K562 (cell line): ENCODE results near the gene PHKB.

Experiments used
- EP300 ChIP-seq: IDR thresholded peaks from 2 replicates; pipeline ENCODE4 v1.6.1; 2012; ENCODE audit warnings: low read length, improper control_type of control experiment
- FIP1L1 ChIP-seq: fragments of 200-400 bp; formaldehyde crosslinking; IDR thresholded peaks from 2 replicates; pipeline ENCODE4 v1.6.1; 2018; ENCODE audit warnings: mild to moderate bottlenecking, low read depth, low read length; ENCODE audit not compliant: poor library complexity, severe bottlenecking
- GTF2F1 ChIP-seq: IDR thresholded peaks from 2 replicates; pipeline ENCODE4 v1.6.1; 2011; ENCODE audit warnings: low read depth, low read length, improper control_type of control experiment
- LARP7 ChIP-seq: fragments of 450-650 bp; IDR thresholded peaks from 2 replicates; pipeline ENCODE4 v1.6.1; 2016
- MEF2A ChIP-seq: IDR thresholded peaks from 2 replicates; pipeline ENCODE4 v1.6.1; 2011; ENCODE audit warnings: low read depth, mild to moderate bottlenecking, low read length, moderate library complexity; ENCODE audit not compliant: control insufficient read depth
- NR2C2 ChIP-seq, 2 experiments: fragments of 200-800 bp in 1 of 2; sonication (Bioruptor generic) in 1 of 2; sonication (generic) in 1 of 2; formaldehyde crosslinking in 1 of 2; IDR thresholded peaks; 2 replicates each; pipeline versions ENCODE4 v1.6.1 to v1.8.0; 2016 to 2022; ENCODE audit warnings: mild to moderate bottlenecking in 1 of 2, missing compliant biosample characterization in 1 of 2, missing genetic modification characterization in 1 of 2, missing genetic modification reagents in 1 of 2
- PHB2 ChIP-seq: fragments of 450-650 bp; IDR thresholded peaks from 2 replicates; pipeline ENCODE4 v1.6.1; 2017; ENCODE audit warnings: low read depth
- SMAD4 ChIP-seq: fragments of 250-450 bp; sonication (Bioruptor Pico); conservative IDR thresholded peaks from 2 replicates; pipeline ENCODE4 v1.8.0; 2021; ENCODE audit warnings: inconsistent platforms, mild to moderate bottlenecking, moderate library complexity
- ZBTB1 ChIP-seq: sonication (generic); formaldehyde crosslinking; IDR thresholded peaks from 2 replicates; pipeline ENCODE4 v1.8.1; 2023; ENCODE audit warnings: missing genetic modification reagents, low read depth, mild to moderate bottlenecking, borderline replicate concordance
- ZFP36 ChIP-seq: fragments of 150-350 bp; IDR thresholded peaks from 2 replicates; pipeline ENCODE4 v1.6.1; 2018; ENCODE audit warnings: low read length, low read depth; ENCODE audit not compliant: partially characterized antibody
- TF ChIP-seq, protein P1 (sequence below), 2 experiments: fragments of 450-650 bp; formaldehyde crosslinking in 1 of 2; IDR thresholded peaks; 2 replicates each; pipeline versions ENCODE4 v1.4.0 to v1.6.1; 2014 to 2020; ENCODE audit warnings: mild to moderate bottlenecking in 2 of 2, borderline replicate concordance in 1 of 2, low read depth in 1 of 2
- TF ChIP-seq, protein P2 (sequence below): fragments of 250-450 bp; sonication (Bioruptor Pico); IDR thresholded peaks from 2 replicates; pipeline ENCODE4 v1.4.0; 2020; ENCODE audit warnings: mild to moderate bottlenecking, moderate library complexity
- TF ChIP-seq, protein P3 (sequence below), 3 experiments: IDR thresholded peaks in 2 of 3; conservative IDR thresholded peaks in 1 of 3; 2 replicates each; pipeline ENCODE4 v1.5.1; 2011 to 2012; ENCODE audit warnings: low read length in 3 of 3, mild to moderate bottlenecking in 3 of 3, control low read depth in 2 of 3, improper control_type of control experiment in 1 of 3, inconsistent platforms in 1 of 3, low read depth in 1 of 3, mixed read lengths in 1 of 3, moderate library complexity in 1 of 3; ENCODE audit not compliant: insufficient read depth in 2 of 3
- TF ChIP-seq, protein P4 (sequence below): fragments of 450-650 bp; IDR thresholded peaks from 2 replicates; pipeline ENCODE4 v1.6.1; 2016; ENCODE audit warnings: borderline replicate concordance

DNA sequence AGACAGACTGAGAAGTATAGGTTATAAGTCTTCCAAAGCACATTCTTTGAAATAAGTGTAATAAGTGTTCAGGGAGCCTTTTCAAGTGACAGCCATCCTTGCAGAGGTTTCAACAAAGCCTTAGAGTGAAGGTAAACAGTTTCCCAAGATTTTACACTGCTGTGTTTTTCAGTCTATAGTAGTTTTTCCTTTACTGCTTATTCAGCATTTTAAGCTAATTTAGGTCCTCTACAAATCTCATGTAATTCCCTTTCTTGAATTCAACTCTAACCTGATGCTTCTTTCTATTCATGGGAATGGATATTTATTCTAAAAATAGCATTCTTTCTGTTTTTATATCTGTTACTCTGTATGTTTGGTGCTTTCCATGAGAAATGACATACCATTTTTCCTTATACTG lies 211.3 kb downstream of the PHKB start:
- TF ChIP-seq GTF2F1 (no peak), SMAD4 (CRISPR knock-in tag) (no peak), ZBTB1 (no peak), ZFP36 (no peak), LARP7 (no peak), EP300 (no peak), NR2C2 (CRISPR knock-in tag; IDR thresholded peaks at IDR 0.05) (no peak), NR2C2 (tag; IDR thresholded peaks at IDR 0.05) (no peak), PHB2 (no peak), FIP1L1 (no peak), MEF2A (no peak)
- TF ChIP-seq, protein P1, sequence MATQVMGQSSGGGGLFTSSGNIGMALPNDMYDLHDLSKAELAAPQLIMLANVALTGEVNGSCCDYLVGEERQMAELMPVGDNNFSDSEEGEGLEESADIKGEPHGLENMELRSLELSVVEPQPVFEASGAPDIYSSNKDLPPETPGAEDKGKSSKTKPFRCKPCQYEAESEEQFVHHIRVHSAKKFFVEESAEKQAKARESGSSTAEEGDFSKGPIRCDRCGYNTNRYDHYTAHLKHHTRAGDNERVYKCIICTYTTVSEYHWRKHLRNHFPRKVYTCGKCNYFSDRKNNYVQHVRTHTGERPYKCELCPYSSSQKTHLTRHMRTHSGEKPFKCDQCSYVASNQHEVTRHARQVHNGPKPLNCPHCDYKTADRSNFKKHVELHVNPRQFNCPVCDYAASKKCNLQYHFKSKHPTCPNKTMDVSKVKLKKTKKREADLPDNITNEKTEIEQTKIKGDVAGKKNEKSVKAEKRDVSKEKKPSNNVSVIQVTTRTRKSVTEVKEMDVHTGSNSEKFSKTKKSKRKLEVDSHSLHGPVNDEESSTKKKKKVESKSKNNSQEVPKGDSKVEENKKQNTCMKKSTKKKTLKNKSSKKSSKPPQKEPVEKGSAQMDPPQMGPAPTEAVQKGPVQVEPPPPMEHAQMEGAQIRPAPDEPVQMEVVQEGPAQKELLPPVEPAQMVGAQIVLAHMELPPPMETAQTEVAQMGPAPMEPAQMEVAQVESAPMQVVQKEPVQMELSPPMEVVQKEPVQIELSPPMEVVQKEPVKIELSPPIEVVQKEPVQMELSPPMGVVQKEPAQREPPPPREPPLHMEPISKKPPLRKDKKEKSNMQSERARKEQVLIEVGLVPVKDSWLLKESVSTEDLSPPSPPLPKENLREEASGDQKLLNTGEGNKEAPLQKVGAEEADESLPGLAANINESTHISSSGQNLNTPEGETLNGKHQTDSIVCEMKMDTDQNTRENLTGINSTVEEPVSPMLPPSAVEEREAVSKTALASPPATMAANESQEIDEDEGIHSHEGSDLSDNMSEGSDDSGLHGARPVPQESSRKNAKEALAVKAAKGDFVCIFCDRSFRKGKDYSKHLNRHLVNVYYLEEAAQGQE (IDR thresholded peaks at IDR 0.05; ENCODE audit: borderline replicate concordance): no peak
- TF ChIP-seq, protein P1 (CRISPR knock-in tag; IDR thresholded peaks at IDR 0.05; ENCODE audit: low read depth): no peak
- TF ChIP-seq, protein P2, sequence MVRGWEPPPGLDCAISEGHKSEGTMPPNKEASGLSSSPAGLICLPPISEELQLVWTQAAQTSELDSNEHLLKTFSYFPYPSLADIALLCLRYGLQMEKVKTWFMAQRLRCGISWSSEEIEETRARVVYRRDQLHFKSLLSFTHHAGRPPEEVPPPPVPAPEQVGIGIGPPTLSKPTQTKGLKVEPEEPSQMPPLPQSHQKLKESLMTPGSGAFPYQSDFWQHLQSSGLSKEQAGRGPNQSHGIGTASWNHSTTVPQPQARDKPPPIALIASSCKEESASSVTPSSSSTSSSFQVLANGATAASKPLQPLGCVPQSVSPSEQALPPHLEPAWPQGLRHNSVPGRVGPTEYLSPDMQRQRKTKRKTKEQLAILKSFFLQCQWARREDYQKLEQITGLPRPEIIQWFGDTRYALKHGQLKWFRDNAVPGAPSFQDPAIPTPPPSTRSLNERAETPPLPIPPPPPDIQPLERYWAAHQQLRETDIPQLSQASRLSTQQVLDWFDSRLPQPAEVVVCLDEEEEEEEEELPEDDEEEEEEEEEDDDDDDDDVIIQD (CRISPR knock-in tag): no peak
- TF ChIP-seq, protein P3, sequence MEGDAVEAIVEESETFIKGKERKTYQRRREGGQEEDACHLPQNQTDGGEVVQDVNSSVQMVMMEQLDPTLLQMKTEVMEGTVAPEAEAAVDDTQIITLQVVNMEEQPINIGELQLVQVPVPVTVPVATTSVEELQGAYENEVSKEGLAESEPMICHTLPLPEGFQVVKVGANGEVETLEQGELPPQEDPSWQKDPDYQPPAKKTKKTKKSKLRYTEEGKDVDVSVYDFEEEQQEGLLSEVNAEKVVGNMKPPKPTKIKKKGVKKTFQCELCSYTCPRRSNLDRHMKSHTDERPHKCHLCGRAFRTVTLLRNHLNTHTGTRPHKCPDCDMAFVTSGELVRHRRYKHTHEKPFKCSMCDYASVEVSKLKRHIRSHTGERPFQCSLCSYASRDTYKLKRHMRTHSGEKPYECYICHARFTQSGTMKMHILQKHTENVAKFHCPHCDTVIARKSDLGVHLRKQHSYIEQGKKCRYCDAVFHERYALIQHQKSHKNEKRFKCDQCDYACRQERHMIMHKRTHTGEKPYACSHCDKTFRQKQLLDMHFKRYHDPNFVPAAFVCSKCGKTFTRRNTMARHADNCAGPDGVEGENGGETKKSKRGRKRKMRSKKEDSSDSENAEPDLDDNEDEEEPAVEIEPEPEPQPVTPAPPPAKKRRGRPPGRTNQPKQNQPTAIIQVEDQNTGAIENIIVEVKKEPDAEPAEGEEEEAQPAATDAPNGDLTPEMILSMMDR (IDR thresholded peaks at IDR 0.05 in 2 of 3, conservative IDR thresholded peaks at IDR 0.05 in 1 of 3; ENCODE audit: insufficient read depth in 2 of 3, low read depth in 1 of 3, low read length in 3 of 3): no peak
- TF ChIP-seq, protein P4, sequence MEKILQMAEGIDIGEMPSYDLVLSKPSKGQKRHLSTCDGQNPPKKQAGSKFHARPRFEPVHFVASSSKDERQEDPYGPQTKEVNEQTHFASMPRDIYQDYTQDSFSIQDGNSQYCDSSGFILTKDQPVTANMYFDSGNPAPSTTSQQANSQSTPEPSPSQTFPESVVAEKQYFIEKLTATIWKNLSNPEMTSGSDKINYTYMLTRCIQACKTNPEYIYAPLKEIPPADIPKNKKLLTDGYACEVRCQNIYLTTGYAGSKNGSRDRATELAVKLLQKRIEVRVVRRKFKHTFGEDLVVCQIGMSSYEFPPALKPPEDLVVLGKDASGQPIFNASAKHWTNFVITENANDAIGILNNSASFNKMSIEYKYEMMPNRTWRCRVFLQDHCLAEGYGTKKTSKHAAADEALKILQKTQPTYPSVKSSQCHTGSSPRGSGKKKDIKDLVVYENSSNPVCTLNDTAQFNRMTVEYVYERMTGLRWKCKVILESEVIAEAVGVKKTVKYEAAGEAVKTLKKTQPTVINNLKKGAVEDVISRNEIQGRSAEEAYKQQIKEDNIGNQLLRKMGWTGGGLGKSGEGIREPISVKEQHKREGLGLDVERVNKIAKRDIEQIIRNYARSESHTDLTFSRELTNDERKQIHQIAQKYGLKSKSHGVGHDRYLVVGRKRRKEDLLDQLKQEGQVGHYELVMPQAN: no peak
